HCT116 (cell line): ENCODE data around the gene FAF2. TPM values are rescaled to one million over a fixed set of nuclear protein-coding genes. Genes with fewer than 3 reads are reported as not detected.

ENCODE experiments used
- ATAC-seq: fragments of 200-7000 bp; cut with Tn5 transposase; 2 replicates; pipeline ENCODE4 v1.9.1; 2020; ENCODE audit warnings: mild to moderate bottlenecking, moderate library complexity
- BruUV-seq: library from RNA; stranded (reverse); fragments of 400-500 nt; replicated peaks from 2 replicates; lab custom pipeline; 2021; lab: Mats Ljungman, UMichigan
- CTCF ChIA-PET: fragments of 300-600 bp; sonication (Branson Sonifier 250); formaldehyde crosslinking; loops from one replicate; lab custom pipeline; 2021; ENCODE audit warnings: antibody characterized with exemption; lab: Charles Lee
- POLR2A ChIA-PET: fragments of 300-600, 350-600 bp; sonication (Branson Sonifier 250); formaldehyde crosslinking; loops from one replicate; lab custom pipeline; 2021; ENCODE audit warnings: antibody characterized with exemption; lab: Charles Lee
- RAD21 ChIA-PET, 2 experiments: fragments of 300-600 bp; sonication (Branson Sonifier 250); formaldehyde crosslinking; loops; one replicate each; lab custom pipeline; 2023; ENCODE audit warnings: low total read pairs in 2 of 2; ENCODE audit not compliant: uncharacterized antibody in 2 of 2, unreplicated experiment in 2 of 2, low non-redundant PET in 1 of 2; lab: Charles Lee
- DNase-seq: peaks from one replicate; pipeline ENCODE4 v3.0.0-alpha.2; 2010; ENCODE audit warnings: low read depth, low spot score
- H2AFZ ChIP-seq: fragments of 200-600 bp; shearing (Covaris generic), sonication (generic); 2 replicates; pipeline ENCODE4 v1.6.1; 2017; ENCODE audit warnings: low read depth, mixed run types, mixed read lengths, antibody characterized with exemption, low read length; ENCODE audit not compliant: poor library complexity, severe bottlenecking
- H3K27ac ChIP-seq: 2 replicates; pipeline ENCODE4 v1.5.1; 2012; ENCODE audit warnings: low read depth, low read length
- H3K27me3 ChIP-seq: fragments of 200-600 bp; sonication (generic); 2 replicates; pipeline ENCODE4 v1.6.1; 2016; ENCODE audit warnings: mixed run types, low read length, mixed read lengths; ENCODE audit not compliant: insufficient read depth
- H3K36me3 ChIP-seq, 2 experiments: fragments of 200-500 bp in 1 of 2; fragments of 200-600 bp in 1 of 2; sonication (Bioruptor generic) in 1 of 2; sonication (generic) in 1 of 2; 2 replicates each; pipeline versions ENCODE4 v1.5.1 to v1.6.1; 2014 to 2016; ENCODE audit warnings: low read length in 2 of 2, inconsistent platforms in 1 of 2, mixed read lengths in 1 of 2, mixed run types in 1 of 2; ENCODE audit not compliant: insufficient read depth in 2 of 2, control insufficient read depth in 1 of 2
- H3K4me1 ChIP-seq, 2 experiments: fragments of 200-600 bp in 1 of 2; sonication (generic) in 1 of 2; 2 replicates each; pipeline versions ENCODE4 v1.5.1 to v1.6.1; 2012 to 2017; ENCODE audit warnings: low read length in 2 of 2, inconsistent platforms in 1 of 2, mild to moderate bottlenecking in 1 of 2, mixed read lengths in 1 of 2, mixed run types in 1 of 2, moderate library complexity in 1 of 2; ENCODE audit not compliant: insufficient read depth in 2 of 2, control insufficient read depth in 1 of 2
- H3K4me2 ChIP-seq: fragments of 200-600 bp; sonication (generic); 2 replicates; pipeline ENCODE4 v1.6.1; 2017; ENCODE audit warnings: mixed run types, low read length, mixed read lengths
- H3K4me3 ChIP-seq, 2 experiments: fragments of 200-600 bp in 1 of 2; sonication (generic) in 1 of 2; replicated peaks in 1 of 2; 2 replicates each; pipeline ENCODE4 v1.5.1; 2011 to 2016; ENCODE audit warnings: low read length in 2 of 2, control low read depth in 1 of 2, low read depth in 1 of 2, mild to moderate bottlenecking in 1 of 2, mixed read lengths in 1 of 2, mixed run types in 1 of 2
- H3K79me2 ChIP-seq: fragments of 200-600 bp; sonication (generic); 2 replicates; pipeline ENCODE4 v1.6.1; 2017; ENCODE audit warnings: mild to moderate bottlenecking, mixed run types, low read length, moderate library complexity, mixed read lengths; ENCODE audit not compliant: insufficient read depth
- H3K9ac ChIP-seq: fragments of 200-600 bp; sonication (generic); 2 replicates; pipeline ENCODE4 v1.6.1; 2016; ENCODE audit warnings: low read length, mixed read lengths
- H3K9me2 ChIP-seq: fragments of 200-600 bp; sonication (generic), shearing (Covaris generic); 2 replicates; pipeline ENCODE4 v1.6.1; 2017; ENCODE audit warnings: mixed run types, mild to moderate bottlenecking, moderate library complexity; ENCODE audit not compliant: insufficient read depth
- H3K9me3 ChIP-seq, 2 experiments: fragments of 200-500 bp in 1 of 2; fragments of 200-600 bp in 1 of 2; sonication (Bioruptor generic) in 1 of 2; sonication (generic) in 1 of 2; 2 replicates each; pipeline ENCODE4 v1.6.1; 2014 to 2017; ENCODE audit warnings: low read length in 2 of 2, mixed read lengths in 2 of 2, inconsistent platforms in 1 of 2, low read depth in 1 of 2, mild to moderate bottlenecking in 1 of 2, mixed run types in 1 of 2, moderate library complexity in 1 of 2; ENCODE audit not compliant: control insufficient read depth in 1 of 2, insufficient read depth in 1 of 2
- H4K20me1 ChIP-seq: fragments of 200-600 bp; sonication (generic), shearing (Covaris generic); 2 replicates; pipeline ENCODE4 v1.6.1; 2017; ENCODE audit warnings: mixed run types, mild to moderate bottlenecking, moderate library complexity; ENCODE audit not compliant: insufficient read depth
- CEBPB ChIP-seq: IDR thresholded peaks from 2 replicates; pipeline ENCODE4 v1.6.1; 2012; ENCODE audit warnings: low read depth
- EGR1 ChIP-seq: IDR thresholded peaks from 2 replicates; pipeline ENCODE4 v1.6.1; 2012; ENCODE audit warnings: low read depth
- ELF1 ChIP-seq: IDR thresholded peaks from 2 replicates; pipeline ENCODE4 v1.6.1; 2012; ENCODE audit warnings: low read depth, borderline replicate concordance
- EZH2phosphoT487 ChIP-seq: fragments of 200-600 bp; IDR thresholded peaks from 2 replicates; pipeline ENCODE4 v1.6.1; 2018; ENCODE audit warnings: antibody characterized with exemption, borderline replicate concordance
- FOSL1 ChIP-seq: IDR thresholded peaks from 2 replicates; pipeline ENCODE4 v1.6.1; 2012; ENCODE audit warnings: low read depth
- JUND ChIP-seq: IDR thresholded peaks from 2 replicates; pipeline ENCODE4 v1.6.1; 2012
- POLR2AphosphoS5 ChIP-seq: IDR thresholded peaks from 2 replicates; pipeline ENCODE4 v1.6.1; 2011; ENCODE audit warnings: mild to moderate bottlenecking, low read depth, low read length, moderate library complexity
- SP1 ChIP-seq: IDR thresholded peaks from 2 replicates; pipeline ENCODE4 v1.6.1; 2012; ENCODE audit warnings: low read depth
- SRF ChIP-seq: IDR thresholded peaks from 2 replicates; pipeline ENCODE4 v1.6.1; 2012; ENCODE audit warnings: low read depth
- ZNF274 ChIP-seq: fragments of 200-500 bp; sonication (Bioruptor generic); IDR thresholded peaks from 2 replicates; pipeline ENCODE4 v1.6.1; 2014; ENCODE audit warnings: mild to moderate bottlenecking, low read depth, low read length, inconsistent platforms
- intact Hi-C: fragments of 100-400 bp; cut with micrococcal nuclease; formaldehyde crosslinking; loops from 2 replicates; pipeline ENCODE4 v1.10.0; 2022
- total RNA-seq: library from RNA; stranded (reverse); gene quantifications from one replicate; pipeline ENCODE4 v1.2.1, GENCODE V29; 2021; ENCODE audit not compliant: unreplicated experiment

FAF2 gene
- total RNA-seq, 1 experiment from 2014 or later: 51.9 TPM

GRCh38 chr5:176530983-176531901, 83.1 kb downstream of the FAF2 start:
- BruUV-seq: no TSS peak
- no peak for DNase-seq
- Histone ChIP-seq H2AFZ (no peak overlapping the region), H3K4me2 (no peak overlapping the region), H3K36me3 (peaks cover 3 to 30% of the 10 kb centered on the region in 2 experiments; a peak in 2 of 4 replicates), H3K79me2 (peaks cover 40% of the 10 kb centered on the region), H3K27ac (no peak overlapping the region; the same call in 1 of the 2 replicates), H3K9ac (no peak overlapping the region), H4K20me1 (no peaks in the 10 kb centered on the region), H3K4me3 (no peak overlapping the region), H3K9me2 (no peaks in the 10 kb centered on the region), H3K9me3 (no peaks in the 10 kb centered on the region), H3K4me1 (peaks cover 6 to 16% of the 10 kb centered on the region in 2 experiments; a peak in 2 of 4 replicates), H3K27me3 (no peaks in the 10 kb centered on the region)
- ChIA-PET RAD21 (no interaction called here), CTCF (no interaction called here), POLR2A (no interaction called here)
- intact Hi-C loops: no loop called here
- ATAC-seq: peak; percentile 20; the same call in 1 of the 2 replicates
- TF ChIP-seq EGR1 (no peak), SRF (no peak), SP1 (no peak), ZNF274 (no peak), JUND (no peak), POLR2AphosphoS5 (no peak), EZH2phosphoT487 (no peak), ELF1 (no peak), CEBPB (no peak), FOSL1 (no peak)
